IMR-90 (cell line): ENCODE results near the gene RPTOR. TPM values are rescaled to one million over a fixed set of nuclear protein-coding genes. Genes with fewer than 3 reads are reported as not detected.

ENCODE experiments used
- ATAC-seq: fragments of 200-7000 bp; cut with Tn5 transposase; 2 replicates; pipeline ENCODE4 v1.9.1; 2020; ENCODE audit warnings: low read depth, mild to moderate bottlenecking, moderate library complexity
- BruUV-seq: library from RNA; stranded (reverse); fragments of 400-500 nt; replicated peaks from 2 replicates; lab custom pipeline; 2021; lab: Mats Ljungman, UMichigan
- CTCF ChIA-PET: fragments of 300-600 bp; formaldehyde crosslinking; extraction: SDS; loops from one replicate; lab custom pipeline; 2021; ENCODE audit warnings: antibody characterized with exemption; lab: Yijun Ruan, JAX
- POLR2A ChIA-PET: fragments of 300-600 bp; sonication (Branson Sonifier 250); formaldehyde crosslinking; loops from one replicate; lab custom pipeline; 2022; ENCODE audit warnings: antibody characterized with exemption; ENCODE audit not compliant: unreplicated experiment; lab: Charles Lee
- DNase-seq: peaks from one replicate; pipeline ENCODE4 v3.0.0; 2013
- H2AFZ ChIP-seq: replicated peaks from 2 replicates; pipeline ENCODE3; 2013; ENCODE audit warnings: low read length, mild to moderate bottlenecking; ENCODE audit not compliant: poor library complexity
- H2AK5ac ChIP-seq: 2 replicates; pipeline ENCODE4 v1.6.1; 2013; ENCODE audit warnings: low read depth, low read length, inconsistent platforms
- H2AK9ac ChIP-seq: replicated peaks from 2 replicates; pipeline ENCODE3; 2013; ENCODE audit warnings: mild to moderate bottlenecking, low read depth, low read length, moderate library complexity; ENCODE audit not compliant: poor library complexity
- H2BK120ac ChIP-seq: 2 replicates; pipeline ENCODE4 v1.6.1; 2013; ENCODE audit warnings: low read depth, low read length, inconsistent platforms
- H2BK15ac ChIP-seq: 3 replicates; pipeline ENCODE4 v1.6.1; 2013; ENCODE audit warnings: low read depth, low read length, inconsistent platforms
- H2BK20ac ChIP-seq: 2 replicates; pipeline ENCODE4 v1.6.1; 2013; ENCODE audit warnings: low read depth, mild to moderate bottlenecking, inconsistent platforms, low read length, moderate library complexity
- H2BK5ac ChIP-seq: 2 replicates; pipeline ENCODE4 v1.6.1; 2013; ENCODE audit warnings: mild to moderate bottlenecking, low read depth, low read length, inconsistent platforms; ENCODE audit not compliant: poor library complexity, severe bottlenecking
- H3K14ac ChIP-seq: replicated peaks from 2 replicates; pipeline ENCODE4 v1.6.1; 2013; ENCODE audit warnings: low read depth, low read length, inconsistent platforms
- H3K18ac ChIP-seq: 2 replicates; pipeline ENCODE4 v1.6.1; 2013; ENCODE audit warnings: low read depth, low read length, control low read depth
- H3K23ac ChIP-seq: 2 replicates; pipeline ENCODE4 v1.6.1; 2013; ENCODE audit warnings: low read depth, low read length, inconsistent platforms
- H3K27ac ChIP-seq: 2 replicates; pipeline ENCODE4 v1.5.1; 2013; ENCODE audit warnings: mild to moderate bottlenecking, control low read depth, low read length; ENCODE audit not compliant: insufficient read depth
- H3K27me3 ChIP-seq: 2 replicates; pipeline ENCODE4 v1.6.1; 2013; ENCODE audit warnings: low read length; ENCODE audit not compliant: control insufficient read depth, insufficient read depth
- H3K36me3 ChIP-seq: 2 replicates; pipeline ENCODE4 v1.6.1; 2013; ENCODE audit warnings: low read length, mixed read lengths; ENCODE audit not compliant: control insufficient read depth, insufficient read depth
- H3K4ac ChIP-seq: 2 replicates; pipeline ENCODE4 v1.6.1; 2013; ENCODE audit warnings: low read depth, low read length, inconsistent platforms
- H3K4me1 ChIP-seq: 2 replicates; pipeline ENCODE4 v1.6.1; 2013; ENCODE audit warnings: low read length, mixed read lengths; ENCODE audit not compliant: control insufficient read depth, insufficient read depth
- H3K4me2 ChIP-seq: 2 replicates; pipeline ENCODE4 v1.6.1; 2013; ENCODE audit warnings: low read depth, mild to moderate bottlenecking, control low read depth, low read length, moderate library complexity
- H3K4me3 ChIP-seq: 2 replicates; pipeline ENCODE4 v1.5.1; 2013; ENCODE audit warnings: low read depth, mild to moderate bottlenecking, control low read depth, low read length, moderate library complexity; ENCODE audit not compliant: insufficient read depth
- H3K56ac ChIP-seq: 2 replicates; pipeline ENCODE4 v1.6.1; 2013; ENCODE audit warnings: low read length, inconsistent platforms; ENCODE audit not compliant: insufficient read depth; ENCODE audit errors: extremely low read depth
- H3K79me1 ChIP-seq, 2 experiments: 2 replicates each; pipeline ENCODE4 v1.6.1; 2013; ENCODE audit warnings: low read length in 2 of 2, inconsistent platforms in 1 of 2, low read depth in 1 of 2
- H3K9ac ChIP-seq: 2 replicates; pipeline ENCODE4 v1.6.1; 2013; ENCODE audit warnings: low read depth, low read length, control low read depth
- H3K9me1 ChIP-seq: 2 replicates; pipeline ENCODE4 v1.6.1; 2013; ENCODE audit warnings: low read length, inconsistent platforms; ENCODE audit not compliant: insufficient read depth
- H3K9me3 ChIP-seq: 2 replicates; pipeline ENCODE4 v1.6.1; 2013; ENCODE audit warnings: low read length; ENCODE audit not compliant: control insufficient read depth, insufficient read depth
- H4K20me1 ChIP-seq: 2 replicates; pipeline ENCODE4 v1.6.1; 2013; ENCODE audit warnings: low read length, inconsistent platforms; ENCODE audit not compliant: insufficient read depth
- H4K5ac ChIP-seq: 2 replicates; pipeline ENCODE4 v1.6.1; 2013; ENCODE audit warnings: mild to moderate bottlenecking, low read depth, low read length, control low read depth
- H4K8ac ChIP-seq, 2 experiments: 2 replicates each; pipeline ENCODE4 v1.6.1; 2013; ENCODE audit warnings: low read depth in 2 of 2, low read length in 2 of 2, control low read depth in 1 of 2, inconsistent platforms in 1 of 2
- H4K91ac ChIP-seq: 2 replicates; pipeline ENCODE4 v1.6.1; 2013; ENCODE audit warnings: low read depth, low read length, inconsistent platforms; ENCODE audit not compliant: insufficient read depth
- BHLHE40 ChIP-seq: fragments of 150-350 bp; IDR thresholded peaks from 2 replicates; pipeline ENCODE4 v1.6.1; 2016; ENCODE audit warnings: mild to moderate bottlenecking, low read depth, low read length
- CEBPB ChIP-seq: IDR thresholded peaks from 2 replicates; pipeline ENCODE4 v1.6.1; 2012; ENCODE audit warnings: low read depth, low read length, improper control_type of control experiment
- CHD1 ChIP-seq: IDR thresholded peaks from 2 replicates; pipeline ENCODE4 v1.6.1; 2012; ENCODE audit warnings: low read depth, low read length, improper control_type of control experiment
- CTCF ChIP-seq: conservative IDR thresholded peaks from 2 replicates; pipeline ENCODE4 v1.5.1; 2012; ENCODE audit warnings: mild to moderate bottlenecking, low read depth, low read length, improper control_type of control experiment
- ELK1 ChIP-seq: fragments of 150-350 bp; IDR thresholded peaks from 2 replicates; pipeline ENCODE4 v1.6.1; 2016; ENCODE audit warnings: low read depth, mild to moderate bottlenecking, low read length, moderate library complexity, borderline replicate concordance
- MAFK ChIP-seq: IDR thresholded peaks from 2 replicates; pipeline ENCODE4 v1.6.1; 2012; ENCODE audit warnings: low read depth, low read length, improper control_type of control experiment
- MXI1 ChIP-seq: IDR thresholded peaks from 2 replicates; pipeline ENCODE4 v1.6.1; 2012; ENCODE audit warnings: low read depth, mild to moderate bottlenecking, low read length, moderate library complexity, borderline replicate concordance
- NFE2L2 ChIP-seq: fragments of 150-350 bp; IDR thresholded peaks from 2 replicates; pipeline ENCODE4 v1.6.1; 2016; ENCODE audit warnings: low read depth, mild to moderate bottlenecking, low read length
- POLR2A ChIP-seq: IDR thresholded peaks from 2 replicates; pipeline ENCODE4 v1.6.1; 2012; ENCODE audit warnings: mild to moderate bottlenecking, low read depth, low read length
- RAD21 ChIP-seq: IDR thresholded peaks from 2 replicates; pipeline ENCODE4 v1.6.1; 2012; ENCODE audit warnings: low read length, improper control_type of control experiment
- RCOR1 ChIP-seq: IDR thresholded peaks from 2 replicates; pipeline ENCODE4 v1.6.1; 2012; ENCODE audit warnings: mild to moderate bottlenecking, low read length, improper control_type of control experiment; ENCODE audit not compliant: insufficient replicate concordance
- RFX5 ChIP-seq: IDR thresholded peaks from 2 replicates; pipeline ENCODE4 v1.8.0; 2012; ENCODE audit warnings: low read depth, mild to moderate bottlenecking, low read length, moderate library complexity
- SMC3 ChIP-seq: fragments of 150-350 bp; IDR thresholded peaks from 2 replicates; pipeline ENCODE4 v1.6.1; 2016; ENCODE audit warnings: low read depth, mild to moderate bottlenecking, antibody characterized with exemption, low read length, moderate library complexity
- USF2 ChIP-seq: fragments of 150-350 bp; IDR thresholded peaks from 2 replicates; pipeline ENCODE4 v1.6.1; 2017; ENCODE audit warnings: mild to moderate bottlenecking, antibody characterized with exemption, low read length, low read depth
- WGBS, 2 experiments: methylation state at CpG; one replicate each; pipeline versions ENCODE4 v1.1.5 to v1.1.7; 2013; ENCODE audit warnings: missing lambda C conversion rate in 2 of 2; ENCODE audit not compliant: insufficient read length in 1 of 2; ENCODE audit errors: extremely low coverage in 2 of 2; 5-methylcytosine and 5-hydroxymethylcytosine counted together
- dilution Hi-C: fragments of 300-500 bp; cut with HindIII; formaldehyde crosslinking; loops from one replicate; pipeline ENCODE4 v1.14.3; 2018; ENCODE audit warnings: low sequenced_read_pairs; ENCODE audit not compliant: unreplicated experiment
- in situ Hi-C: fragments of 300-500 bp; cut with MboI; formaldehyde crosslinking; loops from 3 replicates; pipeline ENCODE4 v1.14.3; 2019; ENCODE audit warnings: low sequenced_read_pairs, inconsistent platforms, mixed read lengths
- intact Hi-C: fragments of 100-400 bp; cut with micrococcal nuclease; formaldehyde crosslinking; loops from 2 replicates; pipeline ENCODE4 v1.10.0; 2022
- polyA plus RNA-seq, 3 experiments: library from polyadenylated mRNA; depleted of rRNA; stranded (reverse); fragments of >200 nt; gene quantifications; 2 replicates each; pipeline ENCODE4 v1.2.3, GENCODE V29; 2012; ENCODE audit warnings: low replicate concordance in 1 of 3
- total RNA-seq: library from RNA; depleted of rRNA; stranded (reverse); fragments of >200 nt; gene quantifications from 2 replicates; pipeline ENCODE4 v1.2.3, GENCODE V29; 2012

Gene RPTOR
- total and polyA plus RNA-seq, 2 of the 4 experiments (the other 2 are of a cell fraction) = 10.8 to 14.7 TPM

DNA sequence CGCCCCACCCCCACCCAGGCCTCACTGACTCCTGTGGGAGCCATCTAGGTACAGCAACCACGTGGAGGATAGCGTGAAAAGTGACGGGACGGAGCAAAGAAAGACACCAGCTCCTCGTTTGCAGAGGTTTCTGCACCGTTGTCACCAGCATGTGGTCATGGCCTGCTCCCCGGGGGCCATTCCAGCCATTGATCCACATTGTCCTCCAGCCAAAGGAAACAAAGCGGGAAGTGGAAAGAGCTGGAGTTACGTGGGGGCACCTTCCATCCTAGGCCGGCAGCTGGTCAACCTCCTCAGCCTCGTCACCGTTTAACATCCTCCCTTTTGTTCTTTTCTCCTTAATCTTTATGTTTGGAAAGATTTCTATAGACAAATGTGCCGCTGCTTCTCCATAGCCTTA is 153.7 kb downstream of the RPTOR start:
- Histone ChIP-seq H2AFZ (peak overlapping the region; percentile 41), H3K4ac (no peak overlapping the region), H4K5ac (no peak overlapping the region), H2BK20ac (no peak overlapping the region), H3K14ac (no peak overlapping the region), H4K8ac (no peak overlapping the region), H4K91ac (no peak overlapping the region), H2BK120ac (no peak overlapping the region), H2AK9ac (peak overlapping the region; percentile 43), H3K79me1 (peaks cover 40 to 81% of the 10 kb centered on the region in 2 experiments), H4K20me1 (peaks cover 14% of the 10 kb centered on the region), H3K9me3 (no peaks in the 10 kb centered on the region), H3K23ac (no peak overlapping the region), H2AK5ac (no peak overlapping the region), H3K4me2 (no peak overlapping the region), H3K27me3 (no peaks in the 10 kb centered on the region), H3K4me1 (peaks cover 14% of the 10 kb centered on the region; the same call in 1 of the 2 replicates), H2BK15ac (no peak overlapping the region), H3K4me3 (no peak overlapping the region), H3K36me3 (no peaks in the 10 kb centered on the region), H3K9ac (no peak overlapping the region), H2BK5ac (no peak overlapping the region), H3K27ac (no peak overlapping the region), H3K18ac (no peak overlapping the region), H3K9me1 (peaks cover 18% of the 10 kb centered on the region), H3K56ac (no peak overlapping the region)
- POLR2A ChIA-PET = no interaction called here
- no TSS peak for BruUV-seq
- no peak for DNase-seq
- in situ Hi-C loops = no loop called here
- WGBS, 2 experiments = 93% methylated on average over 7 of the region's 14 CpGs; no CpG with 5 or more reads in 1 of the 2 experiments
- ATAC-seq = no peak
- TF ChIP-seq CHD1 (no peak), SMC3 (no peak), NFE2L2 (no peak), RAD21 (no peak), USF2 (no peak), CEBPB (no peak), MXI1 (no peak), BHLHE40 (no peak), POLR2A (no peak), RFX5 (no peak), CTCF (no peak), ELK1 (no peak), MAFK (no peak), RCOR1 (no peak)
- dilution Hi-C loops = no loop called here
- intact Hi-C loops = no loop called here
- CTCF ChIA-PET = no interaction called here
